ENCODE measurements around the gene APC2.

The APC2 gene

GRCh38 chr19:1502433-1503088, 52.6 kb downstream of the APC2 start:
- Histone ChIP-seq H3K27ac (ENCODE audit: low read depth in 2 of 2, low read length in 2 of 2) (no peak overlapping the region), H3K27me3 (ENCODE audit: control insufficient read depth in 2 of 2, insufficient read depth in 2 of 2, low read length in 2 of 2) (peaks cover 8 to 28% of the 10 kb centered on the region in 2 donors), H3K4me3 (ENCODE audit: low read length in 2 of 2) (no peak overlapping the region), H3K4me1 (ENCODE audit: control insufficient read depth in 2 of 2, insufficient read depth in 2 of 2, low read length in 2 of 2) (peaks cover 3% of the 10 kb centered on the region in 2 donors), H3K36me3 (ENCODE audit: control insufficient read depth in 2 of 2, insufficient read depth in 2 of 2, low read length in 2 of 2) (no peaks in the 10 kb centered on the region), H3K9ac (ENCODE audit: low read depth in 1 of 2, low read length in 2 of 2) (no peak overlapping the region), H3K9me3 (ENCODE audit: control insufficient read depth in 2 of 2, low read length in 2 of 2) (no peaks in the 10 kb centered on the region)

GRCh38 chr19:1503089-1503924, 53.4 kb downstream of the APC2 start:
- Histone ChIP-seq H3K9ac (ENCODE audit: low read depth in 1 of 2, low read length in 2 of 2) (no peak overlapping the region), H3K27me3 (ENCODE audit: control insufficient read depth in 2 of 2, insufficient read depth in 2 of 2, low read length in 2 of 2) (peaks cover 8 to 23% of the 10 kb centered on the region in 2 donors), H3K9me3 (ENCODE audit: control insufficient read depth in 2 of 2, low read length in 2 of 2) (no peaks in the 10 kb centered on the region), H3K27ac (ENCODE audit: low read depth in 2 of 2, low read length in 2 of 2) (no peak overlapping the region), H3K4me1 (ENCODE audit: control insufficient read depth in 2 of 2, insufficient read depth in 2 of 2, low read length in 2 of 2) (peaks cover 3 to 4% of the 10 kb centered on the region in 2 donors), H3K36me3 (ENCODE audit: control insufficient read depth in 2 of 2, insufficient read depth in 2 of 2, low read length in 2 of 2) (no peaks in the 10 kb centered on the region), H3K4me3 (ENCODE audit: low read length in 2 of 2) (no peak overlapping the region)

GRCh38 chr19:1503925-1504773, 54.2 kb downstream of the APC2 start:
- Histone ChIP-seq H3K27me3 (ENCODE audit: control insufficient read depth in 2 of 2, insufficient read depth in 2 of 2, low read length in 2 of 2) (peaks cover 8 to 23% of the 10 kb centered on the region in 2 donors), H3K27ac (ENCODE audit: low read depth in 2 of 2, low read length in 2 of 2) (no peak overlapping the region), H3K9ac (ENCODE audit: low read depth in 1 of 2, low read length in 2 of 2) (no peak overlapping the region), H3K9me3 (ENCODE audit: control insufficient read depth in 2 of 2, low read length in 2 of 2) (no peaks in the 10 kb centered on the region), H3K36me3 (ENCODE audit: control insufficient read depth in 2 of 2, insufficient read depth in 2 of 2, low read length in 2 of 2) (no peaks in the 10 kb centered on the region), H3K4me1 (ENCODE audit: control insufficient read depth in 2 of 2, insufficient read depth in 2 of 2, low read length in 2 of 2) (peaks cover 3 to 4% of the 10 kb centered on the region in 2 donors), H3K4me3 (ENCODE audit: low read length in 2 of 2) (no peak overlapping the region)

GRCh38 chr19:1505012-1505411, 55.1 kb downstream of the APC2 start:
- H3K9me3 ChIP-seq (ENCODE audit: control insufficient read depth in 2 of 2, low read length in 2 of 2), result no peaks in the 10 kb centered on the region
- H3K9ac ChIP-seq (ENCODE audit: low read depth in 1 of 2, low read length in 2 of 2), result no peak overlapping the region
- peaks cover 3 to 4% of the 10 kb centered on the region in 2 donors for H3K4me1 ChIP-seq (ENCODE audit: control insufficient read depth in 2 of 2, insufficient read depth in 2 of 2, low read length in 2 of 2)
- H3K27me3 ChIP-seq (ENCODE audit: control insufficient read depth in 2 of 2, insufficient read depth in 2 of 2, low read length in 2 of 2), result peaks cover 8 to 23% of the 10 kb centered on the region in 2 donors
- H3K4me3 ChIP-seq (ENCODE audit: low read length in 2 of 2), result no peak overlapping the region
- H3K36me3 ChIP-seq (ENCODE audit: control insufficient read depth in 2 of 2, insufficient read depth in 2 of 2, low read length in 2 of 2), result no peaks in the 10 kb centered on the region
- no peak overlapping the region for H3K27ac ChIP-seq (ENCODE audit: low read depth in 2 of 2, low read length in 2 of 2)

- Histone ChIP-seq H3K9me3 (ENCODE audit: control insufficient read depth in 2 of 2, low read length in 2 of 2) (no peaks in the 10 kb centered on the region), H3K9ac (ENCODE audit: low read depth in 1 of 2, low read length in 2 of 2) (no peak overlapping the region), H3K36me3 (ENCODE audit: control insufficient read depth in 2 of 2, insufficient read depth in 2 of 2, low read length in 2 of 2) (no peaks in the 10 kb centered on the region), H3K27ac (ENCODE audit: low read depth in 2 of 2, low read length in 2 of 2) (no peak overlapping the region), H3K4me1 (ENCODE audit: control insufficient read depth in 2 of 2, insufficient read depth in 2 of 2, low read length in 2 of 2) (peaks cover 3 to 4% of the 10 kb centered on the region in 2 donors), H3K4me3 (ENCODE audit: low read length in 2 of 2) (no peak overlapping the region), H3K27me3 (ENCODE audit: control insufficient read depth in 2 of 2, insufficient read depth in 2 of 2, low read length in 2 of 2) (peaks cover 11 to 27% of the 10 kb centered on the region in 2 donors)
Observed at GRCh38 chr19:1505991-1506881, 56.3 kb downstream of the APC2 start.

- Histone ChIP-seq H3K4me1 (ENCODE audit: control insufficient read depth in 2 of 2, insufficient read depth in 2 of 2, low read length in 2 of 2) (peaks cover 3 to 4% of the 10 kb centered on the region in 2 donors), H3K36me3 (ENCODE audit: control insufficient read depth in 2 of 2, insufficient read depth in 2 of 2, low read length in 2 of 2) (no peaks in the 10 kb centered on the region), H3K4me3 (ENCODE audit: low read length in 2 of 2) (peak overlapping the region; percentile 63 to 69), H3K27ac (ENCODE audit: low read depth in 2 of 2, low read length in 2 of 2) (peak overlapping the region in 1 of 2 donors; percentile 5), H3K9me3 (ENCODE audit: control insufficient read depth in 2 of 2, low read length in 2 of 2) (no peaks in the 10 kb centered on the region), H3K9ac (ENCODE audit: low read depth in 1 of 2, low read length in 2 of 2) (peak overlapping the region in 1 of 2 donors; percentile 1), H3K27me3 (ENCODE audit: control insufficient read depth in 2 of 2, insufficient read depth in 2 of 2, low read length in 2 of 2) (peaks cover 14 to 36% of the 10 kb centered on the region in 2 donors)
Observed at GRCh38 chr19:1507192-1507660, 57.3 kb downstream of the APC2 start.

GRCh38 chr19:1507763-1508506, 58.0 kb downstream of the APC2 start:
- peak overlapping the region; percentile 81 to 88 for H3K27ac ChIP-seq (ENCODE audit: low read depth in 2 of 2, low read length in 2 of 2)
- peaks cover 17 to 37% of the 10 kb centered on the region in 2 donors for H3K27me3 ChIP-seq (ENCODE audit: control insufficient read depth in 2 of 2, insufficient read depth in 2 of 2, low read length in 2 of 2)
- H3K36me3 ChIP-seq (ENCODE audit: control insufficient read depth in 2 of 2, insufficient read depth in 2 of 2, low read length in 2 of 2), result no peaks in the 10 kb centered on the region
- peaks cover 7% of the 10 kb centered on the region in 2 donors for H3K4me1 ChIP-seq (ENCODE audit: control insufficient read depth in 2 of 2, insufficient read depth in 2 of 2, low read length in 2 of 2)
- peak overlapping the region; percentile 63 to 69 for H3K4me3 ChIP-seq (ENCODE audit: low read length in 2 of 2)
- H3K9me3 ChIP-seq (ENCODE audit: control insufficient read depth in 2 of 2, low read length in 2 of 2), result no peaks in the 10 kb centered on the region
- H3K9ac ChIP-seq (ENCODE audit: low read depth in 1 of 2, low read length in 2 of 2), result peak overlapping the region in 1 of 2 donors; percentile 62

GRCh38 chr19:1508507-1508856, 58.6 kb downstream of the APC2 start:
- Histone ChIP-seq H3K4me3 (ENCODE audit: low read length in 2 of 2) (peak overlapping the region; percentile 1 to 63), H3K9me3 (ENCODE audit: control insufficient read depth in 2 of 2, low read length in 2 of 2) (no peaks in the 10 kb centered on the region), H3K9ac (ENCODE audit: low read depth in 1 of 2, low read length in 2 of 2) (no peak overlapping the region), H3K36me3 (ENCODE audit: control insufficient read depth in 2 of 2, insufficient read depth in 2 of 2, low read length in 2 of 2) (no peaks in the 10 kb centered on the region), H3K27ac (ENCODE audit: low read depth in 2 of 2, low read length in 2 of 2) (peak overlapping the region in 1 of 2 donors; percentile 88), H3K27me3 (ENCODE audit: control insufficient read depth in 2 of 2, insufficient read depth in 2 of 2, low read length in 2 of 2) (peaks cover 16 to 32% of the 10 kb centered on the region in 2 donors), H3K4me1 (ENCODE audit: control insufficient read depth in 2 of 2, insufficient read depth in 2 of 2, low read length in 2 of 2) (peaks cover 7% of the 10 kb centered on the region in 2 donors)
